Measurements from ENCODE around the gene ZBED4.

The ZBED4 gene

DNA sequence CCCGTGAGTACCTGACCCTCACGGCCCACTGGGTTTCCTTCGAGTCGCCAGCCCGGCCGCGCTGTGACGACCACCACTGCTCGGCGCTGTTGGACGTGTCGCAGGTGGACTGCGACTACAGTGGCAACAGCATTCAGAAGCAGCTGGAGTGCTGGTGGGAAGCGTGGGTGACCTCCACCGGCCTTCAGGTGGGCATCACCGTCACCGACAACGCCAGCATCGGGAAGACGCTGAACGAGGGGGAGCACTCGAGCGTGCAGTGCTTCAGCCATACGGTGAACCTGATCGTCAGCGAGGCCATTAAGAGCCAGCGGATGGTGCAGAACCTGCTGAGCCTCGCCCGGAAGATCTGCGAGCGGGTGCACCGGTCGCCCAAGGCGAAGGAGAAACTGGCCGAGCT lies 32.2 kb downstream of the ZBED4 start:
- no peak for TF ChIP-seq EZH2phosphoT487 (IDR thresholded peaks at IDR 0.05; ENCODE audit: borderline replicate concordance, low read length)
- TF ChIP-seq, protein P1, sequence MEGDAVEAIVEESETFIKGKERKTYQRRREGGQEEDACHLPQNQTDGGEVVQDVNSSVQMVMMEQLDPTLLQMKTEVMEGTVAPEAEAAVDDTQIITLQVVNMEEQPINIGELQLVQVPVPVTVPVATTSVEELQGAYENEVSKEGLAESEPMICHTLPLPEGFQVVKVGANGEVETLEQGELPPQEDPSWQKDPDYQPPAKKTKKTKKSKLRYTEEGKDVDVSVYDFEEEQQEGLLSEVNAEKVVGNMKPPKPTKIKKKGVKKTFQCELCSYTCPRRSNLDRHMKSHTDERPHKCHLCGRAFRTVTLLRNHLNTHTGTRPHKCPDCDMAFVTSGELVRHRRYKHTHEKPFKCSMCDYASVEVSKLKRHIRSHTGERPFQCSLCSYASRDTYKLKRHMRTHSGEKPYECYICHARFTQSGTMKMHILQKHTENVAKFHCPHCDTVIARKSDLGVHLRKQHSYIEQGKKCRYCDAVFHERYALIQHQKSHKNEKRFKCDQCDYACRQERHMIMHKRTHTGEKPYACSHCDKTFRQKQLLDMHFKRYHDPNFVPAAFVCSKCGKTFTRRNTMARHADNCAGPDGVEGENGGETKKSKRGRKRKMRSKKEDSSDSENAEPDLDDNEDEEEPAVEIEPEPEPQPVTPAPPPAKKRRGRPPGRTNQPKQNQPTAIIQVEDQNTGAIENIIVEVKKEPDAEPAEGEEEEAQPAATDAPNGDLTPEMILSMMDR (IDR thresholded peaks at IDR 0.05; ENCODE audit: low read depth, low read length, poor library complexity, severe bottlenecking), result no peak
- Histone ChIP-seq H3K4me1 (ENCODE audit: control insufficient read depth, low read length) (no peaks in the 10 kb centered on the region), H3K27me3 (ENCODE audit: control insufficient read depth, low read length) (no peaks in the 10 kb centered on the region), H3K27ac (ENCODE audit: low read depth, low read length) (no peak overlapping the region), H4K20me1 (ENCODE audit: control insufficient read depth, insufficient read depth, low read depth, low read length) (no peaks in the 10 kb centered on the region; the same call in 1 of the 2 replicates), H3K36me3 (ENCODE audit: control insufficient read depth, low read length) (peaks cover 85% of the 10 kb centered on the region), H3K9me3 (ENCODE audit: control insufficient read depth, insufficient read depth, low read length) (no peaks in the 10 kb centered on the region), H3K79me2 (ENCODE audit: control insufficient read depth, low read length) (peaks cover 85% of the 10 kb centered on the region), H3F3A (ENCODE audit: control insufficient read depth, insufficient read depth) (no peaks in the 10 kb centered on the region), H3K4me3 (ENCODE audit: low read length) (no peak overlapping the region), H3K9me2 (replicated peaks; ENCODE audit: control insufficient read depth, low read length) (no peaks in the 10 kb centered on the region), H3K4me2 (ENCODE audit: low read length) (no peak overlapping the region)

DNA sequence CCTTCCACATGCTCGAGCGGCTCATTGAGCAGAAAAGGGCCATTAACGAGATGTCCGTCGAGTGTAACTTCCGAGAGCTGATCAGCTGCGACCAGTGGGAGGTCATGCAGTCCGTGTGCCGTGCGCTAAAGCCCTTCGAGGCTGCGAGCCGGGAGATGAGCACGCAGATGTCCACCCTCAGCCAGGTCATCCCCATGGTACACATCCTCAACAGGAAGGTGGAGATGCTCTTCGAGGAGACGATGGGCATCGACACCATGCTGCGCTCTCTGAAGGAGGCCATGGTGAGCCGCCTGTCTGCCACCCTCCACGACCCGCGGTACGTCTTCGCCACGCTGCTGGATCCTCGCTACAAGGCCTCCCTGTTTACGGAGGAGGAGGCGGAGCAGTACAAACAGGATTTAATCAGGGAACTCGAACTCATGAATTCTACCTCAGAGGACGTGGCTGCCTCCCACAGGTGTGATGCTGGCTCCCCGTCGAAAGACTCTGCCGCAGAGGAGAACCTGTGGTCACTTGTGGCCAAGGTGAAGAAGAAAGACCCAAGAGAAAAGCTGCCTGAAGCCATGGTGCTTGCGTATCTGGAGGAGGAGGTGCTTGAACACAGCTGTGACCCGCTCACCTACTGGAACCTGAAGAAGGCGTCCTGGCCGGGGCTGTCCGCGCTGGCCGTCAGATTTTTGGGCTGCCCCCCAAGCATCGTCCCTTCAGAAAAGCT lies 32.9 kb downstream of the ZBED4 start:
- Histone ChIP-seq H3K9me3 (ENCODE audit: control insufficient read depth, insufficient read depth, low read length) (no peaks in the 10 kb centered on the region), H3K4me3 (ENCODE audit: low read length) (no peak overlapping the region), H3F3A (ENCODE audit: control insufficient read depth, insufficient read depth) (no peaks in the 10 kb centered on the region), H4K20me1 (ENCODE audit: control insufficient read depth, insufficient read depth, low read depth, low read length) (no peaks in the 10 kb centered on the region; the same call in 1 of the 2 replicates), H3K4me1 (ENCODE audit: control insufficient read depth, low read length) (no peaks in the 10 kb centered on the region), H3K4me2 (ENCODE audit: low read length) (no peak overlapping the region), H3K27me3 (ENCODE audit: control insufficient read depth, low read length) (no peaks in the 10 kb centered on the region), H3K27ac (ENCODE audit: low read depth, low read length) (no peak overlapping the region), H3K9me2 (replicated peaks; ENCODE audit: control insufficient read depth, low read length) (no peaks in the 10 kb centered on the region), H3K79me2 (ENCODE audit: control insufficient read depth, low read length) (peaks cover 78% of the 10 kb centered on the region), H3K36me3 (ENCODE audit: control insufficient read depth, low read length) (peaks cover 91% of the 10 kb centered on the region)
- TF ChIP-seq, protein P1 (IDR thresholded peaks at IDR 0.05; ENCODE audit: low read depth, low read length, poor library complexity, severe bottlenecking), result no peak
- no peak for TF ChIP-seq EZH2phosphoT487 (IDR thresholded peaks at IDR 0.05; ENCODE audit: borderline replicate concordance, low read length)

DNA sequence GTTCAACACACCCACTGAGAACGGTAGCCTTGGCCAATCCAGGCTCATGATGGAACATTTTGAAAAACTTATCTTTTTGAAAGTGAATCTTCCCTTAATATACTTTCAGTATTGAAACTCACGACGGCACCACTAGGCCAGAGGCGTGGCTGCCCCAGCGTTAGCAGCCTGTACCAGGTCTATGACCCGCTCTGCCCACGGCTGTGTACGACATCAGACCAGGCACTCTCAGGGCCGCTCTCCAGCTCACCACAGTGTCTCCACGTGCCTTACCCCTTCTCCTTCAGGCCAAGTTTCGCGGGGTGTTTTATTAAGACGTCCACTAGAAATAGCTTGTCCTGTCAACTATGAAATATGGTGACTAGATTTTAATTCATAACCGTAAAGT lies 33.4 kb downstream of the ZBED4 start:
- TF ChIP-seq, protein P1 (IDR thresholded peaks at IDR 0.05; ENCODE audit: low read depth, low read length, poor library complexity, severe bottlenecking), result no peak
- no peak for TF ChIP-seq EZH2phosphoT487 (IDR thresholded peaks at IDR 0.05; ENCODE audit: borderline replicate concordance, low read length)
- no peaks in the 10 kb centered on the region for H3K9me2 ChIP-seq (replicated peaks; ENCODE audit: control insufficient read depth, low read length)
- H3K36me3 ChIP-seq (ENCODE audit: control insufficient read depth, low read length), result peaks cover 89% of the 10 kb centered on the region
- no peaks in the 10 kb centered on the region for H3F3A ChIP-seq (ENCODE audit: control insufficient read depth, insufficient read depth)
- no peak overlapping the region for H3K4me2 ChIP-seq (ENCODE audit: low read length)
- H3K27me3 ChIP-seq (ENCODE audit: control insufficient read depth, low read length), result no peaks in the 10 kb centered on the region
- no peak overlapping the region for H3K4me3 ChIP-seq (ENCODE audit: low read length)
- no peaks in the 10 kb centered on the region; the same call in 1 of the 2 replicates for H4K20me1 ChIP-seq (ENCODE audit: control insufficient read depth, insufficient read depth, low read depth, low read length)
- no peaks in the 10 kb centered on the region for H3K4me1 ChIP-seq (ENCODE audit: control insufficient read depth, low read length)
- H3K27ac ChIP-seq (ENCODE audit: low read depth, low read length), result no peak overlapping the region
- no peaks in the 10 kb centered on the region for H3K9me3 ChIP-seq (ENCODE audit: control insufficient read depth, insufficient read depth, low read length)
- H3K79me2 ChIP-seq (ENCODE audit: control insufficient read depth, low read length), result peaks cover 73% of the 10 kb centered on the region
